Dermis microvascular lymphatic vessel endothelial cell (primary cell): ENCODE data around the gene ERMN. TPM values are rescaled to one million over a fixed set of nuclear protein-coding genes. Genes with fewer than 3 reads are reported as not detected.
A peak's percentile ranks its signal among the peaks of the same experiment; 100 is the strongest.
"Not testable (repeated sequence)": the region's sequence is repeated elsewhere in the genome, so short reads cannot be mapped to it uniquely, and the experiment has no call there.

ENCODE experiments used
- DNase-seq, 2 donors: peaks; one replicate each; pipeline versions ENCODE4 v3.0.0 to v3.0.0-alpha.2; 2010; ENCODE audit warnings: low read depth in 2 of 2
- total RNA-seq: library from RNA; depleted of rRNA; stranded (reverse); fragments of >200 nt; gene quantifications from 2 replicates; pipeline ENCODE4 v1.2.1, GENCODE V29; 2014

The ERMN gene
- total RNA-seq = not detected in 2 replicates

- DNase-seq = no peak
Observed at GRCh38 chr2:157325786-157326185, at the start of gene ERMN. Gene ERMN (minus strand): TSS chr2:157325824. CDS start chr2:157325642, 182 bp downstream.

- DNase-seq = no peak
Observed at GRCh38 chr2:157375384-157375783, 49.8 kb upstream of the ERMN start.

GRCh38 chr2:157368508-157368907, 42.9 kb upstream of the ERMN start:
- DNase-seq = not testable (repeated sequence)

- no peak for DNase-seq
Observed at GRCh38 chr2:157367704-157368103, 42.1 kb upstream of the ERMN start.

- DNase-seq = no peak
Observed at GRCh38 chr2:157364257-157364974, 38.8 kb upstream of the ERMN start.

GRCh38 chr2:157363612-157364101, 38.0 kb upstream of the ERMN start:
- DNase-seq = no peak

- DNase-seq = no peak
Observed at GRCh38 chr2:157362627-157363026, 37.0 kb upstream of the ERMN start.

GRCh38 chr2:157361526-157361925, 35.9 kb upstream of the ERMN start:
- no peak for DNase-seq

- DNase-seq = no peak
Observed at GRCh38 chr2:157359628-157360027, 34.0 kb upstream of the ERMN start.

GRCh38 chr2:157355618-157356017, 30.0 kb upstream of the ERMN start:
- no peak for DNase-seq

- DNase-seq = no peak
Observed at GRCh38 chr2:157349949-157350515, 24.4 kb upstream of the ERMN start.

- DNase-seq = no peak
Observed at GRCh38 chr2:157348291-157348921, 22.8 kb upstream of the ERMN start.

GRCh38 chr2:157345647-157346389, 20.2 kb upstream of the ERMN start:
- DNase-seq = no peak

- DNase-seq = not testable (repeated sequence)
Observed at GRCh38 chr2:157341381-157341780, 15.8 kb upstream of the ERMN start.

- no peak for DNase-seq
Observed at GRCh38 chr2:157339965-157340655, 14.5 kb upstream of the ERMN start.

GRCh38 chr2:157337978-157338377, 12.4 kb upstream of the ERMN start:
- no peak for DNase-seq

GRCh38 chr2:157336137-157337010, 10.8 kb upstream of the ERMN start:
- DNase-seq = peak; percentile 11 to 40

- DNase-seq = no peak
Observed at GRCh38 chr2:157334797-157335196, 9.2 kb upstream of the ERMN start.

- DNase-seq = no peak
Observed at GRCh38 chr2:157334335-157334734, 8.7 kb upstream of the ERMN start.

- no peak for DNase-seq
Observed at GRCh38 chr2:157333304-157334047, 7.9 kb upstream of the ERMN start.
